ENCODE data around the gene AOC2. TPM values are rescaled to one million over a fixed set of nuclear protein-coding genes. Genes with fewer than 3 reads are reported as not detected.

AOC2 gene
- total RNA-seq, 3 donors from 2014 or later, result 1.8 to 11.8 (median 2.3) TPM

GRCh38 chr17:42818379-42818778 is 26.0 kb upstream of the AOC2 start:
- DNase-seq (ENCODE audit: low spot score in 2 of 2), result no peak
- Histone ChIP-seq H3K4me1 (peaks cover 0 to 3% of the 10 kb centered on the region in 2 donors), H3K27me3 (no peaks in the 10 kb centered on the region), H3K36me3 (peaks cover 11% of the 10 kb centered on the region), H3K4me3 (no peak overlapping the region), H3K9me3 (no peaks in the 10 kb centered on the region), H3K27ac (no peak overlapping the region)
- intact Hi-C loops (cut with DNase I; ENCODE audit: low total_unique reads), result no loop called here
- no peak for TF ChIP-seq POLR2A (IDR thresholded peaks at IDR 0.05)
- no peak for TF ChIP-seq CTCF (IDR thresholded peaks at IDR 0.05)
- no peak for TF ChIP-seq POLR2AphosphoS5 (IDR thresholded peaks at IDR 0.05)

DNA sequence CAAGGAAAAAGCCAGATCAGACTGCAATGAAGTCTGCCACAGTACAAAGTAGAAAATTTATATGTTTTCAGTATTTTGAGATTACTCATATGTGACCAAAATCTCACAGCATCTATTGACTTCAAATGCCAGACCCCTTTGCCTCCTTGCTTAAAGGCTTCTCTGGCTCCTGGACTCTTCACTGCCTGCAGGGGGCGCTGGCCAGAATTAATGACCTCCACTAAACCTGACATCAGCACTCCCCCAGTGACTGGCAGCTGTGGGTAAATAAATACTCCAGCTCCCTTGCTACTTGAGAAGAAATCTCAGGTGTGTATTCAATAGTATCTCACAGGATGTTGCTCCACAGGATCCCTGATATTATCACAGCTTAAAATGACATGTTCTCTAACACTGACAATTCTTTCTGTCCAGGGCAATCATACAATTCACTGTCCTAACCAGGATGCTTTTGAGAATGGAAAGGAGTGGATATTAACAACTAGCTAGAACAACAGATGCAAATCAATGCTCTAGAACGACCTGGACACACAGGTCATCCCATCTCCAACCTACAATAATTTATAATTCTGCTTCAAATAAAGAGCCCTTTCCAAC is 24.3 kb upstream of the AOC2 start:
- no peak overlapping the region for H3K27ac ChIP-seq
- H3K9me3 ChIP-seq, result no peaks in the 10 kb centered on the region
- intact Hi-C loops (cut with DNase I; ENCODE audit: low total_unique reads), result no loop called here
- no peak overlapping the region for H3K4me3 ChIP-seq
- peaks cover 0 to 3% of the 10 kb centered on the region in 2 donors for H3K4me1 ChIP-seq
- H3K36me3 ChIP-seq, result peaks cover 9% of the 10 kb centered on the region
- peak in 2 of 3 donors; percentile 29 to 41 for TF ChIP-seq CTCF (IDR thresholded peaks at IDR 0.05)
- no peak for TF ChIP-seq POLR2A (IDR thresholded peaks at IDR 0.05)
- TF ChIP-seq POLR2AphosphoS5 (IDR thresholded peaks at IDR 0.05), result no peak
- no peak for DNase-seq (ENCODE audit: low spot score in 2 of 2)
- no peaks in the 10 kb centered on the region for H3K27me3 ChIP-seq

GRCh38 chr17:42821176-42821575 is 23.2 kb upstream of the AOC2 start:
- no peak for DNase-seq (ENCODE audit: low spot score in 2 of 2)
- H3K9me3 ChIP-seq, result no peaks in the 10 kb centered on the region
- no peak for TF ChIP-seq POLR2AphosphoS5 (IDR thresholded peaks at IDR 0.05)
- TF ChIP-seq CTCF (IDR thresholded peaks at IDR 0.05), result no peak
- TF ChIP-seq POLR2A (IDR thresholded peaks at IDR 0.05), result no peak
- no peak overlapping the region for H3K4me3 ChIP-seq
- H3K27ac ChIP-seq, result no peak overlapping the region
- intact Hi-C loops (cut with DNase I; ENCODE audit: low total_unique reads), result no loop called here
- H3K4me1 ChIP-seq, result peaks cover 0 to 3% of the 10 kb centered on the region in 2 donors
- peaks cover 8% of the 10 kb centered on the region for H3K36me3 ChIP-seq
- H3K27me3 ChIP-seq, result no peaks in the 10 kb centered on the region

DNA sequence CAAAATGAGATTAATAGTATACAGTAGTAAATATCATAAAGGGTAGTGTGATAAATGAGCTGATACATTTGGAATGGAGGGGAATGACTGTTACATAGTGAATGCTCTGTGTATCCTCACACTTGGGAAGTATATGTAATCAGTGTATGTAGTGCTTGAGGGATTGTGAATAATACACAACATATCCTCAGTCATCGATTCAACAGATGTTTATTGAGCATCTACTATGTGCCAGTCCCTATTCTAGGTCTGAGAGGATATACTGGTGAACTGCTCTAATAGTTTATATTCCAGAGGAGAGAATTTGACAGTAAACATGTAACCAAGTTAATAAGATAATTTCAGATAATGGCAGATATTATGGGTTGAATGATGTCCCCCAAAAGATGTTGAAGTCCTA is 16.9 kb upstream of the AOC2 start:
- no peak overlapping the region for H3K27ac ChIP-seq
- DNase-seq (ENCODE audit: low spot score in 2 of 2), result no peak
- H3K27me3 ChIP-seq, result no peaks in the 10 kb centered on the region
- no peaks in the 10 kb centered on the region for H3K36me3 ChIP-seq
- peaks cover 0 to 3% of the 10 kb centered on the region in 2 donors for H3K4me1 ChIP-seq
- no peak for TF ChIP-seq CTCF (IDR thresholded peaks at IDR 0.05)
- TF ChIP-seq POLR2AphosphoS5 (IDR thresholded peaks at IDR 0.05), result no peak
- no peak for TF ChIP-seq POLR2A (IDR thresholded peaks at IDR 0.05)
- intact Hi-C loops (cut with DNase I; ENCODE audit: low total_unique reads), result no loop called here
- no peaks in the 10 kb centered on the region for H3K9me3 ChIP-seq
- no peak overlapping the region for H3K4me3 ChIP-seq

DNA sequence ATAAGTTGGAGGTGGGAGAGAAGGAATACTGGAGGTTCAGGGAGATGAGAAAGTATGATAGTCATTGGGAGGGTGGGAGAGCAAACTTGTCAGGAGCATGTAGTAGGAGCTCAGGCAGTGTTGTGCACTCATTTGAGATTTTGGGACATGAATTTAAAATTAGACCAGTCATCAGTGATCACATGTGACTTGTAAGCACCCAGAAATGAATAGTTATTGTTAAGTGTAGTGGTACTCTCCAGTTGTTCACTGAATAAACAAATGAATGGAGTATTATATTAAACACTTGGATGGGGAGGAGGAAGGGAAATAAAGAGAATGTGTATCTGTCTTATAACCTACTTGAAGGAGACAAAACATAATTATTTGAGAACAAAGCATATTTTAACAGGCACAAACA is 13.4 kb upstream of the AOC2 start:
- H3K9me3 ChIP-seq, result no peaks in the 10 kb centered on the region
- TF ChIP-seq POLR2A (IDR thresholded peaks at IDR 0.05) (no peak), POLR2AphosphoS5 (IDR thresholded peaks at IDR 0.05) (no peak), CTCF (IDR thresholded peaks at IDR 0.05) (no peak)
- DNase-seq (ENCODE audit: low spot score in 2 of 2), result no peak
- no peak overlapping the region for H3K4me3 ChIP-seq
- intact Hi-C loops (cut with DNase I; ENCODE audit: low total_unique reads), result no loop called here
- H3K4me1 ChIP-seq, result no peaks in the 10 kb centered on the region
- H3K27me3 ChIP-seq, result no peaks in the 10 kb centered on the region
- no peaks in the 10 kb centered on the region for H3K36me3 ChIP-seq
- no peak overlapping the region for H3K27ac ChIP-seq

Data from breast epithelium (tissue), 4 donors.